Left renal pelvis (tissue), 4 donors: Measurements from ENCODE around the gene TIFAB. TPM values are rescaled to one million over a fixed set of nuclear protein-coding genes. Genes with fewer than 3 reads are reported as not detected.

Experiments
- DNase-seq, 4 donors: peaks; one replicate each; pipeline ENCODE4 v3.0.0-alpha.2; 2013; ENCODE audit warnings: low read depth in 4 of 4, low spot score in 3 of 4
- polyA plus RNA-seq, 4 donors: library from polyadenylated mRNA; unstranded; fragments of 120-200 nt; gene quantifications; one replicate each; pipeline ENCODE4 v1.2.1, GENCODE V29; 2013; ENCODE audit not compliant: insufficient read length in 4 of 4

Gene TIFAB
- polyA plus RNA-seq, 4 donors: 0.10 to 0.18 (median 0.15) TPM

GRCh38 chr5:135482381-135482933 lies 30.3 kb upstream of the TIFAB start:
- no peak for DNase-seq

GRCh38 chr5:135481909-135482311 lies 29.8 kb upstream of the TIFAB start:
- DNase-seq: no peak

- DNase-seq: no peak
Observed at GRCh38 chr5:135481387-135481786, 29.2 kb upstream of the TIFAB start.

- DNase-seq: no peak
Observed at GRCh38 chr5:135480511-135480910, 28.4 kb upstream of the TIFAB start.

GRCh38 chr5:135478938-135479337 lies 26.8 kb upstream of the TIFAB start:
- no peak for DNase-seq

GRCh38 chr5:135477613-135478066 lies 25.5 kb upstream of the TIFAB start:
- DNase-seq: no peak

GRCh38 chr5:135476615-135477581 lies 24.7 kb upstream of the TIFAB start:
- DNase-seq: no peak

- no peak for DNase-seq
Observed at GRCh38 chr5:135473956-135474670, 22.0 kb upstream of the TIFAB start.

GRCh38 chr5:135472141-135472540 lies 20.0 kb upstream of the TIFAB start:
- DNase-seq: no peak

GRCh38 chr5:135471726-135472125 lies 19.6 kb upstream of the TIFAB start:
- no peak for DNase-seq

GRCh38 chr5:135469911-135470310 lies 17.8 kb upstream of the TIFAB start:
- no peak for DNase-seq

GRCh38 chr5:135468541-135468940 lies 16.4 kb upstream of the TIFAB start:
- no peak for DNase-seq

- no peak for DNase-seq
Observed at GRCh38 chr5:135467871-135468485, 15.8 kb upstream of the TIFAB start.

GRCh38 chr5:135467051-135467625 lies 15.0 kb upstream of the TIFAB start:
- no peak for DNase-seq

GRCh38 chr5:135466178-135467050 lies 14.3 kb upstream of the TIFAB start:
- DNase-seq: peak in 1 of 4 donors; percentile 43

- DNase-seq: no peak
Observed at GRCh38 chr5:135465391-135466122, 13.4 kb upstream of the TIFAB start.

- peak in 2 of 4 donors; percentile 34 to 59 for DNase-seq
Observed at GRCh38 chr5:135462304-135462703, 10.2 kb upstream of the TIFAB start.

- DNase-seq: no peak
Observed at GRCh38 chr5:135461481-135462151, 9.5 kb upstream of the TIFAB start.
